H1 (cell line): ENCODE data around the gene PKP1. TPM values are rescaled to one million over a fixed set of nuclear protein-coding genes. Genes with fewer than 3 reads are reported as not detected.

Experiments used
- CTCF ChIA-PET: fragments of 300-600 bp; sonication (Branson Sonifier 250); formaldehyde crosslinking; loops from one replicate; lab custom pipeline; 2021; ENCODE audit not compliant: partially characterized antibody; lab: Charles Lee
- POLR2A ChIA-PET: fragments of 300-600 bp; sonication (Branson Sonifier 250); formaldehyde crosslinking; loops from one replicate; lab custom pipeline; 2021; ENCODE audit warnings: inconsistent platforms; ENCODE audit not compliant: partially characterized antibody; lab: Charles Lee
- DNase-seq, 2 experiments: peaks; one replicate each; pipeline versions ENCODE4 v3.0.0 to v3.0.0-alpha.2; 2010 to 2022; ENCODE audit warnings: low spot score in 2 of 2, low read depth in 1 of 2, mixed read lengths in 1 of 2
- FAIRE-seq: peaks from 2 replicates; lab custom pipeline; 2011; peaks lifted over from hg19 to GRCh38; lab: Jason Lieb, UNC
- H2AFZ ChIP-seq: 2 replicates; pipeline ENCODE4 v1.8.1; 2012; ENCODE audit warnings: low read length, inconsistent platforms
- H2AK5ac ChIP-seq: 2 replicates; pipeline ENCODE4 v1.6.1; 2013; ENCODE audit warnings: low read depth, low read length
- H2BK120ac ChIP-seq: replicated peaks from 2 replicates; pipeline ENCODE3; 2013; ENCODE audit warnings: low read depth, low read length, inconsistent platforms
- H2BK12ac ChIP-seq: 2 replicates; pipeline ENCODE4 v1.6.1; 2013; ENCODE audit warnings: low read depth, low read length
- H2BK15ac ChIP-seq: 2 replicates; pipeline ENCODE4 v1.6.1; 2013; ENCODE audit warnings: low read length
- H2BK20ac ChIP-seq: 2 replicates; pipeline ENCODE4 v1.6.1; 2013; ENCODE audit warnings: low read length
- H2BK5ac ChIP-seq: 2 replicates; pipeline ENCODE4 v1.6.1; 2013; ENCODE audit warnings: low read depth, low read length
- H3K14ac ChIP-seq: 2 replicates; pipeline ENCODE4 v1.6.1; 2013; ENCODE audit warnings: inconsistent platforms; ENCODE audit not compliant: insufficient read length
- H3K18ac ChIP-seq: 2 replicates; pipeline ENCODE4 v1.6.1; 2013; ENCODE audit warnings: low read length; ENCODE audit errors: extremely low read depth
- H3K23ac ChIP-seq: 2 replicates; pipeline ENCODE4 v1.6.1; 2013; ENCODE audit warnings: inconsistent platforms; ENCODE audit not compliant: insufficient read length
- H3K23me2 ChIP-seq: 2 replicates; pipeline ENCODE4 v1.6.1; 2013; ENCODE audit warnings: low read depth, low read length
- H3K27ac ChIP-seq: 2 replicates; pipeline ENCODE4 v1.6.1; 2011; ENCODE audit warnings: low read depth, low read length, inconsistent platforms
- H3K27me3 ChIP-seq, 4 experiments: replicated peaks in 1 of 4; 1 replicate in 1 of 4; 2 replicates in 3 of 4; pipeline versions ENCODE4 v1.6.1 to v1.8.1; 2011 to 2013; ENCODE audit warnings: low read length in 3 of 4, mild to moderate bottlenecking in 3 of 4, inconsistent platforms in 2 of 4, mixed read lengths in 2 of 4, moderate library complexity in 1 of 4; ENCODE audit not compliant: control insufficient read depth in 3 of 4, insufficient read depth in 3 of 4; ENCODE audit errors: extremely low read depth in 1 of 4
- H3K36me3 ChIP-seq, 4 experiments: 2 replicates each; pipeline versions ENCODE4 v1.6.1 to v1.8.1; 2011 to 2013; ENCODE audit warnings: mild to moderate bottlenecking in 4 of 4, low read length in 3 of 4, moderate library complexity in 2 of 4, control low read depth in 1 of 4, inconsistent platforms in 1 of 4; ENCODE audit not compliant: insufficient read depth in 4 of 4, control insufficient read depth in 2 of 4
- H3K4ac ChIP-seq: replicated peaks from 2 replicates; pipeline ENCODE3; 2013; ENCODE audit warnings: low read length, low read depth, mixed read lengths, inconsistent platforms; ENCODE audit not compliant: insufficient read length
- H3K4me1 ChIP-seq, 4 experiments: replicated peaks in 1 of 4; 1 replicate in 1 of 4; 2 replicates in 3 of 4; pipeline versions ENCODE4 v1.6.1 to v1.8.1; 2011 to 2013; ENCODE audit warnings: low read length in 3 of 4, inconsistent platforms in 2 of 4, mixed read lengths in 1 of 4; ENCODE audit not compliant: insufficient read depth in 4 of 4, control insufficient read depth in 3 of 4
- H3K4me2 ChIP-seq, 2 experiments: 2 replicates each; pipeline versions ENCODE4 v1.6.1 to v1.8.1; 2011 to 2013; ENCODE audit warnings: low read depth in 2 of 2, low read length in 2 of 2, control low read depth in 1 of 2, inconsistent platforms in 1 of 2, mild to moderate bottlenecking in 1 of 2; ENCODE audit not compliant: insufficient read depth in 1 of 2
- H3K4me3 ChIP-seq, 4 experiments: fragments of 200-600, 300-600 bp in 1 of 4; sonication (generic), shearing (Covaris generic), sonication (Bioruptor Twin) in 1 of 4; 2 replicates each; pipeline versions ENCODE4 v1.5.1 to v1.8.1; 2011 to 2016; ENCODE audit warnings: low read length in 4 of 4, low read depth in 3 of 4, control low read depth in 2 of 4, inconsistent platforms in 2 of 4, mild to moderate bottlenecking in 2 of 4, mixed read lengths in 1 of 4, moderate library complexity in 1 of 4; ENCODE audit not compliant: insufficient read depth in 2 of 4; ENCODE audit errors: extremely low read depth in 1 of 4
- H3K56ac ChIP-seq: replicated peaks from 2 replicates; pipeline ENCODE3; 2013; ENCODE audit warnings: low read depth, mild to moderate bottlenecking, mixed read lengths, low read length, inconsistent platforms; ENCODE audit not compliant: insufficient read length
- H3K79me1 ChIP-seq: 2 replicates; pipeline ENCODE4 v1.6.1; 2013; ENCODE audit warnings: low read depth, low read length, control low read depth
- H3K79me2 ChIP-seq, 2 experiments: 2 replicates each; pipeline versions ENCODE4 v1.6.1 to v1.8.1; 2012 to 2013; ENCODE audit warnings: low read length in 2 of 2, mild to moderate bottlenecking in 2 of 2, inconsistent platforms in 1 of 2; ENCODE audit not compliant: insufficient read depth in 2 of 2, control insufficient read depth in 1 of 2
- H3K9ac ChIP-seq, 4 experiments: replicated peaks in 1 of 4; 1 replicate in 1 of 4; 2 replicates in 3 of 4; pipeline versions ENCODE4 v1.6.1 to v1.8.1; 2011 to 2013; ENCODE audit warnings: low read depth in 3 of 4, low read length in 3 of 4, control low read depth in 2 of 4, mild to moderate bottlenecking in 2 of 4, moderate library complexity in 2 of 4, inconsistent platforms in 1 of 4; ENCODE audit errors: extremely low read depth in 1 of 4
- H3K9me3 ChIP-seq, 2 experiments: 2 replicates each; pipeline versions ENCODE4 v1.6.1 to v1.8.1; 2012 to 2013; ENCODE audit warnings: mild to moderate bottlenecking in 2 of 2, moderate library complexity in 2 of 2, control low read depth in 1 of 2, inconsistent platforms in 1 of 2, low read depth in 1 of 2, low read length in 1 of 2, mixed read lengths in 1 of 2; ENCODE audit not compliant: insufficient read depth in 2 of 2
- H4K20me1 ChIP-seq, 2 experiments: replicated peaks in 1 of 2; 2 replicates each; pipeline versions ENCODE3 to v1.8.1; 2011 to 2013; ENCODE audit warnings: inconsistent platforms in 2 of 2, low read length in 2 of 2, mild to moderate bottlenecking in 1 of 2; ENCODE audit not compliant: insufficient read depth in 2 of 2, control insufficient read depth in 1 of 2
- H4K5ac ChIP-seq: 2 replicates; pipeline ENCODE4 v1.6.1; 2013; ENCODE audit warnings: low read length, low read depth, mixed read lengths, inconsistent platforms; ENCODE audit not compliant: insufficient read length
- H4K8ac ChIP-seq: 2 replicates; pipeline ENCODE4 v1.8.0; 2013; ENCODE audit warnings: mild to moderate bottlenecking, moderate library complexity, low read length, inconsistent platforms; ENCODE audit not compliant: insufficient read depth; ENCODE audit errors: extremely low read depth
- H4K91ac ChIP-seq: replicated peaks from 2 replicates; pipeline ENCODE3; 2013; ENCODE audit warnings: low read length, mixed read lengths, inconsistent platforms; ENCODE audit not compliant: insufficient read length
- E2F6 ChIP-seq: IDR thresholded peaks from 2 replicates; pipeline ENCODE4 v1.6.1; 2012; ENCODE audit warnings: inconsistent platforms
- FOSL1 ChIP-seq: IDR thresholded peaks from 2 replicates; pipeline ENCODE4 v1.6.1; 2011; ENCODE audit warnings: mild to moderate bottlenecking, low read depth, low read length, moderate library complexity; ENCODE audit not compliant: insufficient read depth
- GTF2F1 ChIP-seq: IDR thresholded peaks from 2 replicates; pipeline ENCODE4 v1.6.1; 2012; ENCODE audit warnings: low read depth, low read length, improper control_type of control experiment, borderline replicate concordance
- HDAC2 ChIP-seq, 2 experiments: fragments of 300-600 bp in 1 of 2; sonication (generic) in 1 of 2; IDR thresholded peaks; 2 replicates each; pipeline ENCODE4 v1.6.1; 2011 to 2012; ENCODE audit warnings: low read depth in 2 of 2, low read length in 2 of 2, mild to moderate bottlenecking in 2 of 2, moderate library complexity in 2 of 2, borderline replicate concordance in 1 of 2, inconsistent platforms in 1 of 2
- KDM5A ChIP-seq: fragments of 200-600 bp; IDR thresholded peaks from 2 replicates; pipeline ENCODE4 v1.7.1; 2012; ENCODE audit warnings: mild to moderate bottlenecking, low read length, inconsistent platforms, mixed read lengths
- MAFK ChIP-seq: IDR thresholded peaks from 2 replicates; pipeline ENCODE4 v1.6.1; 2012; ENCODE audit warnings: low read depth, mild to moderate bottlenecking, improper control_type of control experiment, low read length
- PHF8 ChIP-seq: fragments of 200-600 bp; sonication (generic); conservative IDR thresholded peaks from 2 replicates; pipeline ENCODE4 v1.7.1; 2012; ENCODE audit warnings: low read depth, mild to moderate bottlenecking, inconsistent platforms, low read length, moderate library complexity
- POLR2A ChIP-seq, 2 experiments: IDR thresholded peaks; 1 replicate in 1 of 2; 2 replicates in 1 of 2; pipeline ENCODE4 v1.6.1; 2011; ENCODE audit warnings: low read depth in 2 of 2, low read length in 2 of 2, mild to moderate bottlenecking in 2 of 2; ENCODE audit errors: control extremely low read depth in 1 of 2
- POLR2AphosphoS5 ChIP-seq: IDR thresholded peaks from 2 replicates; pipeline ENCODE4 v1.6.1; 2011; ENCODE audit warnings: low read depth, low read length
- RNF2 ChIP-seq: fragments of 200-900, 300-1000 bp; sonication (generic); IDR thresholded peaks from 2 replicates; pipeline ENCODE4 v1.7.1; 2016; ENCODE audit warnings: borderline replicate concordance, low read depth, mild to moderate bottlenecking, antibody characterized with exemption, low read length; ENCODE audit not compliant: poor library complexity, severe bottlenecking; ENCODE audit errors: missing control alignments
- SIN3A ChIP-seq, 2 experiments: IDR thresholded peaks in 1 of 2; conservative IDR thresholded peaks in 1 of 2; 2 replicates each; pipeline ENCODE4 v1.6.1; 2011 to 2012; ENCODE audit warnings: low read length in 2 of 2, improper control_type of control experiment in 1 of 2, low read depth in 1 of 2, mild to moderate bottlenecking in 1 of 2
- TAF7 ChIP-seq: optimal IDR thresholded peaks from 2 replicates; pipeline ENCODE3; 2011; ENCODE audit warnings: low read depth, mild to moderate bottlenecking, inconsistent platforms, low read length, moderate library complexity, borderline replicate concordance
- WGBS, 2 experiments: shearing (Covaris generic) in 1 of 2; methylation state at CpG; one replicate each; pipeline versions ENCODE4 v1.1.6 to v1.1.7; 2013 to 2015; ENCODE audit warnings: low lambda C conversion rate in 2 of 2, mixed read lengths in 2 of 2, inconsistent platforms in 1 of 2, low coverage in 1 of 2, missing lambda C conversion rate in 1 of 2; ENCODE audit not compliant: insufficient replicate concordance in 2 of 2, insufficient coverage in 1 of 2, insufficient read length in 1 of 2; ENCODE audit errors: extremely low coverage in 1 of 2, missing lambda C conversion rate in 1 of 2; 5-methylcytosine and 5-hydroxymethylcytosine counted together
- polyA plus RNA-seq, 7 experiments: library from polyadenylated mRNA; depleted of rRNA in 3 of 7; stranded (reverse) in 5 of 7; unstranded in 2 of 7; fragments of >200 nt in 5 of 7; fragments of 200-250 nt in 2 of 7; gene quantifications; 1 replicate in 5 of 7; 2 replicates in 1 of 7; 4 replicates in 1 of 7; pipeline versions ENCODE4 v1.2.1 to v1.2.3, GENCODE V29; 2011 to 2013; ENCODE audit warnings: missing spikeins in 2 of 7, mixed read lengths in 2 of 7
- total RNA-seq: library from RNA; stranded (reverse); fragmentation: NEBNext Ultra II Directional; extraction: Animal tissue kit (Norgen Biotek cat#: 25700); gene quantifications from 2 replicates; pipeline ENCODE4 v1.2.1, GENCODE V29; 2021

The PKP1 gene
- total and polyA plus RNA-seq, 2 of the 8 experiments (the other 6 are each of a cell fraction or from before 2014, with no cell fraction given) = 0.21 to 0.95 TPM

GRCh38 chr1:201264072-201264471 is 19.2 kb upstream of the PKP1 start:
- Histone ChIP-seq H3K18ac (no peak overlapping the region), H3K23me2 (peaks cover 8% of the 10 kb centered on the region; the same call in 1 of the 2 replicates), H2AFZ (no peak overlapping the region), H3K27ac (no peak overlapping the region), H2BK5ac (no peak overlapping the region), H3K9me3 (no peaks in the 10 kb centered on the region), H2BK15ac (0 out of 2 replicates have a peak overlapping the region, but pooled peaks have one; percentile 23), H3K79me1 (no peaks in the 10 kb centered on the region), H3K4me3 (no peak overlapping the region), H2AK5ac (no peak overlapping the region), H2BK20ac (no peak overlapping the region), H4K20me1 (no peaks in the 10 kb centered on the region), H3K27me3 (peaks cover 0 to 8% (median 0%) of the 10 kb centered on the region in 4 experiments; a peak in 3 of 7 replicates), H4K91ac (no peak overlapping the region), H3K4ac (no peak overlapping the region), H3K4me1 (peaks cover 0 to 11% (median 10%) of the 10 kb centered on the region in 4 experiments; a peak in 6 of 7 replicates), H2BK120ac (no peak overlapping the region), H3K4me2 (no peak overlapping the region), H2BK12ac (no peak overlapping the region), H3K23ac (no peak overlapping the region), H3K79me2 (no peaks in the 10 kb centered on the region), H4K5ac (no peak overlapping the region), H3K9ac (no peak overlapping the region), H4K8ac (no peak overlapping the region), H3K14ac (no peak overlapping the region), H3K36me3 (no peaks in the 10 kb centered on the region), H3K56ac (no peak overlapping the region)
- TF ChIP-seq KDM5A (no peak), SIN3A (conservative IDR thresholded peaks at IDR 0.05 in 1 of 2, IDR thresholded peaks at IDR 0.05 in 1 of 2; ENCODE audit: low read depth in 1 of 2, low read length in 2 of 2) (no peak), POLR2A (IDR thresholded peaks at IDR 0.05; ENCODE audit: control extremely low read depth in 1 of 2, low read depth in 2 of 2, low read length in 2 of 2) (no peak), POLR2AphosphoS5 (no peak), MAFK (no peak), FOSL1 (no peak), PHF8 (no peak), E2F6 (no peak), HDAC2 (IDR thresholded peaks at IDR 0.05; ENCODE audit: borderline replicate concordance in 1 of 2, low read depth in 2 of 2, low read length in 2 of 2) (no peak), GTF2F1 (no peak), RNF2 (no peak), TAF7 (no peak)
- peak in 1 of 2 experiments; percentile 28 for DNase-seq
- ChIA-PET CTCF (interaction anchor here (0.6 to 9.7 kb wide), 14 partner anchors 10 to 1922 kb away, joined by 3 to 154 read pairs (median 4); no protein-coding TSS in a partner anchor), POLR2A (interaction anchor here (1.2 kb wide), 1 partner anchor 60 kb away, joined by 4 read pairs; no protein-coding TSS in a partner anchor)
- 96% methylated on average over 5 of the region's 6 CpGs; no CpG with 5 or more reads in 1 of the 2 experiments for WGBS, 2 experiments
- no peak for FAIRE-seq
